GM12878 (cell line): Measurements from ENCODE around the gene THAP4. TPM values are rescaled to one million over a fixed set of nuclear protein-coding genes. Genes with fewer than 3 reads are reported as not detected.

Experiments used
- ATAC-seq: fragments of 200-7000 bp; cut with Tn5 transposase; 3 replicates; pipeline ENCODE4 v1.9.1; 2020; ENCODE audit warnings: mild to moderate bottlenecking, moderate library complexity
- BruUV-seq: library from RNA; stranded (reverse); fragments of 400-500 nt; replicated peaks from 2 replicates; lab custom pipeline; 2021; lab: Mats Ljungman, UMichigan
- CTCF ChIA-PET: fragments of 300-600 bp; sonication (Branson Sonifier 250); formaldehyde crosslinking; extraction: SDS; loops from one replicate; lab custom pipeline; 2021; ENCODE audit warnings: inconsistent platforms; lab: Yijun Ruan, JAX
- POLR2A ChIA-PET: fragments of 350-600 bp; formaldehyde crosslinking; extraction: SDS; loops from one replicate; lab custom pipeline; 2021; ENCODE audit warnings: inconsistent platforms; lab: Charles Lee
- RAD21 ChIA-PET: fragments of 300-600 bp; sonication (Branson Sonifier 250); formaldehyde crosslinking; loops from one replicate; lab custom pipeline; 2023; ENCODE audit warnings: antibody characterized with exemption; ENCODE audit not compliant: unreplicated experiment; lab: Charles Lee
- SMC1A ChIA-PET: fragments of 300-600 bp; sonication (Branson Sonifier 250); formaldehyde crosslinking; loops from one replicate; lab custom pipeline; 2023; ENCODE audit not compliant: unreplicated experiment, uncharacterized antibody; lab: Charles Lee
- DNase-seq: peaks from one replicate; pipeline ENCODE4 v3.0.0-alpha.2; 2011; ENCODE audit warnings: low read depth, low spot score
- FAIRE-seq: peaks from 3 replicates; lab custom pipeline; 2011; peaks lifted over from hg19 to GRCh38; lab: Jason Lieb, UNC
- H2AFZ ChIP-seq: 2 replicates; pipeline ENCODE4 v1.6.0; 2011; ENCODE audit warnings: low read depth, low read length, control low read depth; ENCODE audit not compliant: control insufficient read depth
- H3K27ac ChIP-seq: 2 replicates; pipeline ENCODE4 v1.5.1; 2011; ENCODE audit warnings: control low read depth; ENCODE audit not compliant: control insufficient read depth, insufficient read depth
- H3K27me3 ChIP-seq, 2 experiments: replicated peaks in 1 of 2; 2 replicates each; pipeline versions ENCODE4 v1.6.0 to v1.6.1; 2011; ENCODE audit warnings: low read length in 1 of 2; ENCODE audit not compliant: control insufficient read depth in 2 of 2, insufficient read depth in 2 of 2
- H3K36me3 ChIP-seq, 2 experiments: 2 replicates each; pipeline ENCODE4 v1.5.1; 2011; ENCODE audit warnings: low read length in 1 of 2; ENCODE audit not compliant: control insufficient read depth in 2 of 2, insufficient read depth in 2 of 2
- H3K4me1 ChIP-seq: 2 replicates; pipeline ENCODE4 v1.6.1; 2011; ENCODE audit warnings: mild to moderate bottlenecking, low read length, moderate library complexity, mixed read lengths; ENCODE audit not compliant: control insufficient read depth, insufficient read depth
- H3K4me2 ChIP-seq: 2 replicates; pipeline ENCODE4 v1.6.0; 2011; ENCODE audit warnings: control low read depth; ENCODE audit not compliant: control insufficient read depth, insufficient read depth
- H3K4me3 ChIP-seq: fragments of 200-600 bp; sonication (generic); 2 replicates; pipeline ENCODE4 v1.5.1; 2016
- H3K79me2 ChIP-seq: 2 replicates; pipeline ENCODE4 v1.6.0; 2011; ENCODE audit warnings: low read length; ENCODE audit not compliant: control insufficient read depth, insufficient read depth
- H3K9ac ChIP-seq: 2 replicates; pipeline ENCODE4 v1.8.0; 2011; ENCODE audit warnings: low read length, control low read depth, mixed read lengths; ENCODE audit not compliant: control insufficient read depth, insufficient read depth
- H3K9me3 ChIP-seq: replicated peaks from 3 replicates; pipeline ENCODE4 v1.5.1; 2011; ENCODE audit warnings: mild to moderate bottlenecking, low read length; ENCODE audit not compliant: control insufficient read depth, insufficient read depth
- H4K20me1 ChIP-seq: 2 replicates; pipeline ENCODE4 v1.6.0; 2011; ENCODE audit not compliant: control insufficient read depth, insufficient read depth
- BCL11A ChIP-seq: IDR thresholded peaks from 2 replicates; pipeline ENCODE4 v1.6.1; 2011; ENCODE audit warnings: low read depth, low read length
- EP300 ChIP-seq, 2 experiments: fragments of 150-350 bp in 1 of 2; IDR thresholded peaks; 2 replicates each; pipeline ENCODE4 v1.6.1; 2011 to 2012; ENCODE audit warnings: low read depth in 2 of 2, low read length in 2 of 2, borderline replicate concordance in 1 of 2, improper control_type of control experiment in 1 of 2, inconsistent platforms in 1 of 2; ENCODE audit not compliant: control insufficient read depth in 1 of 2
- POLR2A ChIP-seq: IDR thresholded peaks from 2 replicates; pipeline ENCODE4 v1.6.1; 2011; ENCODE audit warnings: low read depth, mild to moderate bottlenecking, low read length
- SMAD1 ChIP-seq: fragments of 450-650 bp; IDR thresholded peaks from 2 replicates; pipeline ENCODE4 v1.6.1; 2018; ENCODE audit warnings: mild to moderate bottlenecking, low read depth; ENCODE audit not compliant: partially characterized antibody
- WGBS: methylation state at CpG from one replicate; pipeline ENCODE4 v1.1.6; 2016; ENCODE audit warnings: low lambda C conversion rate; ENCODE audit not compliant: insufficient replicate concordance, insufficient coverage; ENCODE audit errors: missing lambda C conversion rate; 5-methylcytosine and 5-hydroxymethylcytosine counted together
- in situ Hi-C: fragments of 300-500 bp; cut with MboI; formaldehyde crosslinking; loops from 9 replicates; pipeline ENCODE4 v1.14.3; 2018; ENCODE audit warnings: mixed read lengths
- intact Hi-C: fragments of 100-400 bp; cut with micrococcal nuclease; formaldehyde crosslinking; loops from one replicate; pipeline ENCODE4 v1.14.2; 2022; ENCODE audit not compliant: unreplicated experiment
- polyA plus RNA-seq, 11 experiments: library from polyadenylated mRNA; depleted of rRNA in 4 of 11; unstranded in 6 of 11; stranded (reverse) in 5 of 11; fragments of >200 nt; fragmentation: Nextera tagmentation in 4 of 11; fragmentation: Illumina TruSeq in 1 of 11; extraction: Ambion mirVana in 4 of 11; extraction: Trizol in 1 of 11; gene quantifications; 1 replicate in 1 of 11; 2 replicates in 10 of 11; pipeline versions ENCODE4 v1.2.1 to v1.2.3, GENCODE V29; 2011 to 2016; ENCODE audit warnings: inconsistent platforms in 2 of 11, missing spikeins in 2 of 11, low read depth in 1 of 11
- total RNA-seq, 4 experiments: library from RNA; depleted of rRNA in 3 of 4; stranded (reverse); fragments of >200 nt in 3 of 4; fragmentation: Illumina TruSeq in 1 of 4; extraction: Trizol in 1 of 4; gene quantifications; 2 replicates each; pipeline versions ENCODE4 v1.2.1 to v1.2.3, GENCODE V29; 2013 to 2021

Gene THAP4
- total and polyA plus RNA-seq, 10 of the 15 experiments (the other 5 are each of a cell fraction or from before 2014, with no cell fraction given), result 12.9 to 67.7 (median 44.5) TPM

- no peak for TF ChIP-seq SMAD1
These were observed 35.6 kb upstream of the THAP4 start (continued) for GRCh38 chr2:241672243-241673188.

GRCh38 chr2:241671457-241672240 is 34.7 kb upstream of the THAP4 start:
- no peak for ATAC-seq
- in situ Hi-C loops (no loop called here), intact Hi-C loops (no loop called here)
- Histone ChIP-seq H3K27me3 (no peaks in the 10 kb centered on the region), H2AFZ (no peak overlapping the region), H3K9me3 (no peaks in the 10 kb centered on the region), H3K27ac (no peak overlapping the region), H3K9ac (no peak overlapping the region), H3K4me2 (no peak overlapping the region), H3K4me1 (no peaks in the 10 kb centered on the region), H3K4me3 (no peak overlapping the region), H3K36me3 (peaks cover 0 to 6% of the 10 kb centered on the region in 2 experiments; a peak in 3 of 4 replicates), H3K79me2 (no peaks in the 10 kb centered on the region), H4K20me1 (no peaks in the 10 kb centered on the region)
- 92% methylated on average over 31 of the region's 31 CpGs for WGBS
- CTCF ChIA-PET, result no interaction called here
- RAD21 ChIA-PET, result no interaction called here
- POLR2A ChIA-PET, result no interaction called here
- SMC1A ChIA-PET, result interaction anchor here (1.5 kb wide), 1 partner anchor 12 kb away, joined by 3 read pairs; no protein-coding TSS in a partner anchor
- DNase-seq, result no peak
- no peak for TF ChIP-seq BCL11A
- no peak for TF ChIP-seq SMAD1
- TF ChIP-seq POLR2A, result peak; percentile 34; the same call in 1 of the 2 replicates
- TF ChIP-seq EP300 (IDR thresholded peaks at IDR 0.05; ENCODE audit: borderline replicate concordance in 1 of 2, control insufficient read depth in 1 of 2, low read depth in 2 of 2, low read length in 2 of 2), result no peak
- FAIRE-seq, result no peak
- BruUV-seq, result no TSS peak
